ENCODE measurements around the gene RASGRF2. TPM values are rescaled to one million over a fixed set of nuclear protein-coding genes. Genes with fewer than 3 reads are reported as not detected.

The RASGRF2 gene
- total and polyA plus RNA-seq, 2 experiments from 2014 or later = 0.04 TPM; not detected in 1

DNA sequence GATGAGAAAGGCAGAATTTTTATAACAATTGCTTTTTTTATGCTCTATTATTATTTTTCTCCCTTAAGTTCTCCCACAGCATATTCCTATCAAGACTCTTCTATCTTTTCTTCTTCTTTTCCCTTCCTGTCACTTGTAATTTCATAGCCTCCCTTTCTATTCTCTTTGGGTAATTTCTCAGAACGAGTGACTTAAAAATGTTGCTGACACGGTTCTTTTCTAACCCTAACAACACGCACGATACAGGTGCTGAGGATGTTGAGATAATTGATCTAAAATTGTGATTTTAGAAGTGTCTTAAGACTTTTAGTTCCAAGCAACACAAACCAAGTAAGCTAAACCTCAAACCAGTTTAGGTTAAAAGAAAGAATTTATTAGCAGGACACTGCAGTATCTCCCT, 105.9 kb downstream of the RASGRF2 start:
- Histone ChIP-seq H3K4me3 (no peak overlapping the region), H3F3A (ENCODE audit: insufficient read depth) (no peaks in the 10 kb centered on the region), H2AFZ (no peak overlapping the region), H4K20me1 (ENCODE audit: insufficient read depth) (no peaks in the 10 kb centered on the region), H3K9me3 (ENCODE audit: low read depth) (no peaks in the 10 kb centered on the region), H3K27ac (no peak overlapping the region), H3K36me3 (ENCODE audit: low read depth) (no peaks in the 10 kb centered on the region), H3K9me2 (ENCODE audit: insufficient read depth) (no peaks in the 10 kb centered on the region), H3K4me1 (ENCODE audit: insufficient read depth) (no peaks in the 10 kb centered on the region), H3K79me2 (ENCODE audit: insufficient read depth) (no peaks in the 10 kb centered on the region), H3K27me3 (replicated peaks; ENCODE audit: insufficient read depth) (no peaks in the 10 kb centered on the region), H3K4me2 (ENCODE audit: unreplicated experiment) (no peak overlapping the region), H3K9ac (no peak overlapping the region)
- no peak for DNase-seq
- 68 to 77% methylated on average over 4 of the region's 4 CpGs for WGBS, 2 experiments (ENCODE audit: low coverage in 1 of 2, low lambda C conversion rate in 2 of 2, missing lambda C conversion rate in 2 of 2)
- no peak for TF ChIP-seq EZH2phosphoT487 (IDR thresholded peaks at IDR 0.05; ENCODE audit: insufficient read depth, low read depth)
- TF ChIP-seq EZH2 (IDR thresholded peaks at IDR 0.05; ENCODE audit: insufficient read depth, poor library complexity, severe bottlenecking) = no peak
- in situ Hi-C loops (cut with MboI) = no loop called here

DNA sequence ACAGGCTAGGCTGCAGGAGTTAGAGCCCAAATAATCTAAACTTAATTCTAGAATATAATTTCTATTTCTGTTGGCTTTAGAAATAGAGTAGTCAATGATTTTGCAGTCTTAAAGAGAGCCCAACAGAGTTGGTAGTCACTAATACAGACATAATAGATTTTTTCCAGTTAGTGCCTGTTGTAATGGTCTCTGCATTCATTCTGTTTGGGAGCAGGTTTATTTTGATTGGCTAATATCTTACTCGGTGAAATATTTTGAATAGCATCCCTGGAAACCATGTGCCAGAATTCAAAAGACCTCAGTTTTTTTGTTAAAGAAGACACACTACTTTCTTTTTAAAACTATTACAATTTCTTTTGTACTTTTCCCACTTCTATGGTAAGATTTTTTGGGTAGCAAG, 107.2 kb downstream of the RASGRF2 start:
- WGBS, 2 experiments (ENCODE audit: low coverage in 1 of 2, low lambda C conversion rate in 2 of 2, missing lambda C conversion rate in 2 of 2) = 41 to 43% methylated on average over 1 of the region's 1 CpG
- no peak for DNase-seq
- H3K27me3 ChIP-seq (replicated peaks; ENCODE audit: insufficient read depth) = no peaks in the 10 kb centered on the region

DNA sequence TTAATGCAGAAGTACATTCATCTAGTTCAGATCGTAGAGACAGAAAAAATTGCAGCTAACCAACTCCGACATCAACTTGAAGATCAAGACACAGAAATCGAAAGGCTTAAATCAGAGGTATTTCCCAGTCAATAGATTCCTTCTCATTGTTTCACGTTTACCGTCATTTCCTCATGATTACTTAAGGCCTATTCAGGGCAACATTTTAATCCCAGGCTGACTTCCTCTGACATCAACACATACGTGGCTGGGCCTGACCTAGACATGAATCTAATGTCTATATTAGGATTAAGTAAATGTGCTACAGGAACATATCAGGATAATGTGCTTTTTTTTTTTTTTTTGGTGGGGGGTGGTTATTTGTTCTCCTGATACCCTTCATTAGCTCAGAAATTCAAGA, 107.9 kb downstream of the RASGRF2 start:
- no peak overlapping the region for H3K4me3 ChIP-seq
- WGBS, 2 experiments (ENCODE audit: low coverage in 1 of 2, low lambda C conversion rate in 2 of 2, missing lambda C conversion rate in 2 of 2) = 71 to 72% methylated on average over 6 of the region's 6 CpGs
- in situ Hi-C loops (cut with MboI) = no loop called here

More for the DNA sequence above, 107.2 kb downstream of the RASGRF2 start:
- no peak overlapping the region for H3K9ac ChIP-seq
- TF ChIP-seq EZH2 (IDR thresholded peaks at IDR 0.05; ENCODE audit: insufficient read depth, poor library complexity, severe bottlenecking) = no peak
- TF ChIP-seq EZH2phosphoT487 (IDR thresholded peaks at IDR 0.05; ENCODE audit: insufficient read depth, low read depth) = no peak
- in situ Hi-C loops (cut with MboI) = no loop called here
- no peaks in the 10 kb centered on the region for H4K20me1 ChIP-seq (ENCODE audit: insufficient read depth)
- H3K27ac ChIP-seq = no peak overlapping the region
- H3F3A ChIP-seq (ENCODE audit: insufficient read depth) = no peaks in the 10 kb centered on the region
- no peaks in the 10 kb centered on the region for H3K36me3 ChIP-seq (ENCODE audit: low read depth)
- H3K9me3 ChIP-seq (ENCODE audit: low read depth) = no peaks in the 10 kb centered on the region
- no peaks in the 10 kb centered on the region for H3K79me2 ChIP-seq (ENCODE audit: insufficient read depth)
- H3K9me2 ChIP-seq (ENCODE audit: insufficient read depth) = no peaks in the 10 kb centered on the region
- no peak overlapping the region for H2AFZ ChIP-seq
- no peak overlapping the region for H3K4me3 ChIP-seq
- H3K4me1 ChIP-seq (ENCODE audit: insufficient read depth) = no peaks in the 10 kb centered on the region
- no peak overlapping the region for H3K4me2 ChIP-seq (ENCODE audit: unreplicated experiment)

DNA sequence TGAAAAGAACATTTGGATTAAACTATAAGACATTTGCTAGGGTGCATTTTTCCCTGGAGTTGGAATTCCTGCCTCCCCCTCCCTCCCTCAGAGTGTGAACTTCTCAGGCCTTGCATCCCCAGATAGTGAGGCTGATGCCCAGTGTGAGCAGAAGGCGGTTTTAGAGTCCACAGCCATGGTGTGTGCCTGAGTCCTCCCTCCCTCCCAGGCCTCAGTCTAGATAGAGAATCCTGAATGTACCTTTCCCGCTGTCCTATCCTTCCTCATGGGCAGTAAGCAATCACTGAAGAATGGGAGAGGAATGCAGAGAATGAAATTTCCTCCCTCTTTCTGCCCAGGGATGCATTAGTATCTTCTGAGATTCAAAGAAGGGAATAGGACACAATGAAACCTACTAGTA, 108.5 kb downstream of the RASGRF2 start:
- no peaks in the 10 kb centered on the region for H3K27me3 ChIP-seq (replicated peaks; ENCODE audit: insufficient read depth)
- in situ Hi-C loops (cut with MboI) = no loop called here
- no peaks in the 10 kb centered on the region for H3K9me2 ChIP-seq (ENCODE audit: insufficient read depth)
- no peaks in the 10 kb centered on the region for H4K20me1 ChIP-seq (ENCODE audit: insufficient read depth)
- no peak for DNase-seq
- no peaks in the 10 kb centered on the region for H3K4me1 ChIP-seq (ENCODE audit: insufficient read depth)
- 34 to 59% methylated on average over 2 of the region's 2 CpGs for WGBS, 2 experiments (ENCODE audit: low coverage in 1 of 2, low lambda C conversion rate in 2 of 2, missing lambda C conversion rate in 2 of 2)
- no peaks in the 10 kb centered on the region for H3K36me3 ChIP-seq (ENCODE audit: low read depth)
- no peaks in the 10 kb centered on the region for H3K79me2 ChIP-seq (ENCODE audit: insufficient read depth)
- no peaks in the 10 kb centered on the region for H3K9me3 ChIP-seq (ENCODE audit: low read depth)
- no peak for TF ChIP-seq EZH2 (IDR thresholded peaks at IDR 0.05; ENCODE audit: insufficient read depth, poor library complexity, severe bottlenecking)
- no peak for TF ChIP-seq EZH2phosphoT487 (IDR thresholded peaks at IDR 0.05; ENCODE audit: insufficient read depth, low read depth)
- H3K4me3 ChIP-seq = no peak overlapping the region
- no peak overlapping the region for H3K9ac ChIP-seq
- H3K4me2 ChIP-seq (ENCODE audit: unreplicated experiment) = no peak overlapping the region
- H2AFZ ChIP-seq = no peak overlapping the region
- H3K27ac ChIP-seq = no peak overlapping the region
- H3F3A ChIP-seq (ENCODE audit: insufficient read depth) = no peaks in the 10 kb centered on the region

More for the DNA sequence above, 107.9 kb downstream of the RASGRF2 start:
- Histone ChIP-seq H3K27ac (no peak overlapping the region), H3K79me2 (ENCODE audit: insufficient read depth) (no peaks in the 10 kb centered on the region), H3K27me3 (replicated peaks; ENCODE audit: insufficient read depth) (no peaks in the 10 kb centered on the region), H3K36me3 (ENCODE audit: low read depth) (no peaks in the 10 kb centered on the region), H3K4me1 (ENCODE audit: insufficient read depth) (no peaks in the 10 kb centered on the region), H2AFZ (no peak overlapping the region), H3F3A (ENCODE audit: insufficient read depth) (no peaks in the 10 kb centered on the region), H3K9me3 (ENCODE audit: low read depth) (no peaks in the 10 kb centered on the region), H3K4me2 (ENCODE audit: unreplicated experiment) (no peak overlapping the region), H3K9ac (no peak overlapping the region), H4K20me1 (ENCODE audit: insufficient read depth) (no peaks in the 10 kb centered on the region), H3K9me2 (ENCODE audit: insufficient read depth) (no peaks in the 10 kb centered on the region)
- DNase-seq = no peak
- no peak for TF ChIP-seq EZH2phosphoT487 (IDR thresholded peaks at IDR 0.05; ENCODE audit: insufficient read depth, low read depth)
- no peak for TF ChIP-seq EZH2 (IDR thresholded peaks at IDR 0.05; ENCODE audit: insufficient read depth, poor library complexity, severe bottlenecking)

DNA sequence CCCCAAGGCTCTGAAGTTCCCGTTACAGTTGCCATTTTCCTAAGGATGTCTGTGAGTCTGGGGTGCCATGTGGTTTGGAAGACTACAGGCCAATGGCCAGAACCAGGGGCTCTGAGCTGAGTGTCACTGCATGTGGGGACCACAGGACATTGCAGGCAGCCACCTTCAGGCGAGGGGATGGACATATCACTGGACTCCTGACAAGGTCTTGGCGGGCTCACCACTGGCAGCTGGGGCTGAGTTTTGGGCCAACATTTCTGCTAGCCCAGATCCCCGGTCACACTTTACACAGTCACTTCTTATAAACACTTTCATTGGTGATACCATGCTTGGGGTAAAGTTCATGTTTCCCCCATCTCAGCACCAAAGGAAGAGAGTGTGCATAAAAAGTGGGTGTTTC, 109.8 kb downstream of the RASGRF2 start:
- Histone ChIP-seq H3K27ac (no peak overlapping the region), H3K4me2 (ENCODE audit: unreplicated experiment) (no peak overlapping the region), H3K79me2 (ENCODE audit: insufficient read depth) (no peaks in the 10 kb centered on the region), H3K4me3 (no peak overlapping the region), H3K9ac (no peak overlapping the region), H3F3A (ENCODE audit: insufficient read depth) (no peaks in the 10 kb centered on the region), H3K27me3 (replicated peaks; ENCODE audit: insufficient read depth) (no peaks in the 10 kb centered on the region), H2AFZ (no peak overlapping the region), H3K9me2 (ENCODE audit: insufficient read depth) (no peaks in the 10 kb centered on the region), H3K4me1 (ENCODE audit: insufficient read depth) (no peaks in the 10 kb centered on the region), H4K20me1 (ENCODE audit: insufficient read depth) (no peaks in the 10 kb centered on the region), H3K36me3 (ENCODE audit: low read depth) (no peaks in the 10 kb centered on the region), H3K9me3 (ENCODE audit: low read depth) (no peaks in the 10 kb centered on the region)
- in situ Hi-C loops (cut with MboI) = no loop called here
- no peak for TF ChIP-seq EZH2phosphoT487 (IDR thresholded peaks at IDR 0.05; ENCODE audit: insufficient read depth, low read depth)
- TF ChIP-seq EZH2 (IDR thresholded peaks at IDR 0.05; ENCODE audit: insufficient read depth, poor library complexity, severe bottlenecking) = no peak
- no peak for DNase-seq
- 62 to 63% methylated on average over 4 of the region's 4 CpGs for WGBS, 2 experiments (ENCODE audit: low coverage in 1 of 2, low lambda C conversion rate in 2 of 2, missing lambda C conversion rate in 2 of 2)

Data from GM23248 (cell line).